H9 (cell line): ENCODE results near the gene TMEM208. TPM values are rescaled to one million over a fixed set of nuclear protein-coding genes. Genes with fewer than 3 reads are reported as not detected.

Experiments used
- DNase-seq: peaks from one replicate; pipeline ENCODE4 v3.0.0-alpha.2; 2017
- H2AFZ ChIP-seq: one replicate; pipeline ENCODE4 v1.6.1; 2013; ENCODE audit warnings: mild to moderate bottlenecking, low read length, control low read depth, moderate library complexity
- H2AK5ac ChIP-seq: 2 replicates; pipeline ENCODE4 v1.6.1; 2013; ENCODE audit warnings: low read length, control low read depth, mixed read lengths; ENCODE audit not compliant: insufficient read length
- H2BK120ac ChIP-seq: one replicate; pipeline ENCODE4 v1.6.1; 2013; ENCODE audit warnings: low read depth, mild to moderate bottlenecking, low read length, control low read depth, inconsistent platforms; ENCODE audit not compliant: poor library complexity, severe bottlenecking
- H2BK12ac ChIP-seq: 2 replicates; pipeline ENCODE4 v1.6.1; 2013; ENCODE audit warnings: low read length, control low read depth, mixed read lengths, low read depth; ENCODE audit not compliant: insufficient read length
- H2BK15ac ChIP-seq: 2 replicates; pipeline ENCODE4 v1.6.1; 2013; ENCODE audit warnings: low read depth, low read length, control low read depth
- H2BK20ac ChIP-seq: one replicate; pipeline ENCODE4 v1.6.1; 2013; ENCODE audit warnings: low read depth, mild to moderate bottlenecking, low read length, control low read depth, inconsistent platforms; ENCODE audit not compliant: poor library complexity, severe bottlenecking
- H2BK5ac ChIP-seq: 2 replicates; pipeline ENCODE4 v1.6.1; 2013; ENCODE audit warnings: low read length, control low read depth, mixed read lengths; ENCODE audit not compliant: insufficient read length
- H3K14ac ChIP-seq: 2 replicates; pipeline ENCODE4 v1.6.1; 2013; ENCODE audit warnings: low read length, control low read depth; ENCODE audit not compliant: insufficient read depth
- H3K18ac ChIP-seq: 2 replicates; pipeline ENCODE4 v1.6.1; 2013; ENCODE audit warnings: low read depth, mild to moderate bottlenecking, mixed read lengths, low read length, control low read depth; ENCODE audit not compliant: insufficient read length
- H3K23ac ChIP-seq: 2 replicates; pipeline ENCODE4 v1.6.1; 2013; ENCODE audit warnings: low read length, control low read depth, mixed read lengths, low read depth; ENCODE audit not compliant: insufficient read length
- H3K23me2 ChIP-seq: 2 replicates; pipeline ENCODE4 v1.6.1; 2013; ENCODE audit warnings: low read depth, mild to moderate bottlenecking, mixed read lengths, low read length, control low read depth; ENCODE audit not compliant: insufficient read length, poor library complexity, severe bottlenecking
- H3K27ac ChIP-seq: 2 replicates; pipeline ENCODE4 v1.5.1; 2013; ENCODE audit warnings: low read length, control low read depth, mixed read lengths, low read depth; ENCODE audit not compliant: insufficient read length
- H3K27me3 ChIP-seq: 2 replicates; pipeline ENCODE4 v1.6.1; 2013; ENCODE audit warnings: low read length, control low read depth, inconsistent platforms; ENCODE audit not compliant: insufficient read depth
- H3K4ac ChIP-seq: 2 replicates; pipeline ENCODE4 v1.6.1; 2013; ENCODE audit warnings: low read depth, mild to moderate bottlenecking, control low read depth, inconsistent platforms, low read length, moderate library complexity
- H3K4me1 ChIP-seq: 2 replicates; pipeline ENCODE4 v1.6.1; 2013; ENCODE audit warnings: low read length, control low read depth, inconsistent platforms; ENCODE audit not compliant: insufficient read depth
- H3K4me2 ChIP-seq: 2 replicates; pipeline ENCODE4 v1.6.1; 2013; ENCODE audit warnings: low read length, control low read depth, mixed read lengths; ENCODE audit not compliant: insufficient read length, insufficient read depth
- H3K56ac ChIP-seq: 2 replicates; pipeline ENCODE4 v1.6.1; 2013; ENCODE audit warnings: low read depth, mild to moderate bottlenecking, mixed read lengths, low read length, control low read depth; ENCODE audit not compliant: insufficient read length
- H3K79me1 ChIP-seq: 2 replicates; pipeline ENCODE4 v1.6.1; 2013; ENCODE audit warnings: low read depth, mild to moderate bottlenecking, moderate library complexity, low read length, control low read depth, inconsistent platforms; ENCODE audit not compliant: insufficient read depth, poor library complexity, severe bottlenecking
- H3K79me2 ChIP-seq: 2 replicates; pipeline ENCODE4 v1.6.1; 2013; ENCODE audit warnings: low read length, control low read depth, inconsistent platforms; ENCODE audit not compliant: insufficient read depth
- H3K9ac ChIP-seq: 2 replicates; pipeline ENCODE4 v1.6.1; 2013; ENCODE audit warnings: low read length, control low read depth, mixed read lengths; ENCODE audit not compliant: insufficient read length; ENCODE audit errors: extremely low read depth
- H3K9me3 ChIP-seq: one replicate; pipeline ENCODE4 v1.6.1; 2013; ENCODE audit warnings: low read depth, low read length, inconsistent platforms; ENCODE audit not compliant: control insufficient read depth
- H3T11ph ChIP-seq: one replicate; pipeline ENCODE4 v1.6.1; 2013; ENCODE audit warnings: mild to moderate bottlenecking, low read length, control low read depth, inconsistent platforms
- H4K20me1 ChIP-seq: one replicate; pipeline ENCODE4 v1.6.1; 2013; ENCODE audit not compliant: control insufficient read depth, insufficient read length, insufficient read depth
- H4K5ac ChIP-seq: 2 replicates; pipeline ENCODE4 v1.6.1; 2013; ENCODE audit warnings: low read depth, mild to moderate bottlenecking, mixed read lengths, low read length, control low read depth; ENCODE audit not compliant: insufficient read length
- H4K8ac ChIP-seq: replicated peaks from 2 replicates; pipeline ENCODE4 v1.6.1; 2013; ENCODE audit warnings: low read length, control low read depth, mixed read lengths, low read depth; ENCODE audit not compliant: insufficient read length
- H4K91ac ChIP-seq: 2 replicates; pipeline ENCODE4 v1.6.1; 2013; ENCODE audit warnings: low read depth, mild to moderate bottlenecking, moderate library complexity, mixed read lengths, low read length, control low read depth; ENCODE audit not compliant: insufficient read length
- H3K27ac Mint-ChIP-seq, 3 experiments: 2 replicates in 2 of 3; 3 replicates in 1 of 3; pipeline ENCODE4 v1.8.0; 2020 to 2021; ENCODE audit warnings: mixed read lengths in 3 of 3, mild to moderate bottlenecking in 1 of 3, moderate library complexity in 1 of 3
- H3K27me3 Mint-ChIP-seq: 2 replicates; pipeline ENCODE4 v1.8.0; 2021; ENCODE audit warnings: low read depth, mild to moderate bottlenecking, moderate library complexity, mixed read lengths
- H3K36me3 Mint-ChIP-seq, 3 experiments: 2 replicates in 2 of 3; 3 replicates in 1 of 3; pipeline ENCODE4 v1.8.0; 2020 to 2021; ENCODE audit warnings: low read depth in 3 of 3, mixed read lengths in 3 of 3; ENCODE audit not compliant: insufficient read depth in 1 of 3
- H3K4me1 Mint-ChIP-seq, 2 experiments: 2 replicates each; pipeline ENCODE4 v1.8.0; 2020; ENCODE audit warnings: mixed read lengths in 2 of 2
- H3K4me3 Mint-ChIP-seq, 2 experiments: 2 replicates in 1 of 2; 3 replicates in 1 of 2; pipeline ENCODE4 v1.8.0; 2020 to 2021; ENCODE audit warnings: mild to moderate bottlenecking in 2 of 2, mixed read lengths in 2 of 2, moderate library complexity in 1 of 2
- H3K9me3 Mint-ChIP-seq, 2 experiments: 2 replicates in 1 of 2; 3 replicates in 1 of 2; pipeline ENCODE4 v1.8.0; 2020; ENCODE audit warnings: mild to moderate bottlenecking in 2 of 2, mixed read lengths in 2 of 2, moderate library complexity in 1 of 2
- total RNA-seq: library from RNA; stranded (reverse); gene quantifications from 2 replicates; pipeline ENCODE4 v1.2.1, GENCODE V29; 2021
- TF ChIP-seq, protein P1 (sequence below): fragments of 200-600 bp; sonication (generic); conservative IDR thresholded peaks from 3 replicates; pipeline ENCODE4 v1.8.0; 2021; ENCODE audit warnings: antibody characterized with exemption, mild to moderate bottlenecking

The TMEM208 gene
- total RNA-seq, 1 experiment from 2014 or later, result 42.6 TPM

DNA sequence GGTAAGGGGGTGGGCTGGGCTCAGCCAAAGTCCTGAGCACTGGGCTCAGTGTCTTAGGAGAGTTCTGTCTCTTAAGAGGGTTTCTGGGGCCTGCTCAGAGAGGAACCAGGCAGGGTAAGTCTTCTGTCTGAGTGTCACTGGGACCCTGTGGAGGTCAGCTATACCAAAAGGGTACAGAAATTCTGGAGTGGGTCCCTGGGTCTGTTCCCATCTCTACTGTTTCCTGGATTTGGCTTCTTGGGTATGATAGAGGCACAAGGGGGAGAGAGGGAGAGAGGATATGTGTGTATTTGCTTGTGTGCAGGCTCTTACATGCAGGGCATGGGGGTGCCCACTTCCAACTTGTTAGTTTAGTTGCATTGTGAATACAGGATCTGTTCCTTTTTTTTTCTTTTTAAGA, 33.4 kb upstream of the TMEM208 start:
- 0 out of 2 replicates have a peak, but pooled peaks cover 2% of the 10 kb centered on the region for H3K27me3 Mint-ChIP-seq
- no peaks in the 10 kb centered on the region for H4K20me1 ChIP-seq
- H3K56ac ChIP-seq, result no peak overlapping the region

More for the DNA sequence above, 33.4 kb upstream of the TMEM208 start:
- H3K18ac ChIP-seq, result no peak overlapping the region
- Mint-ChIP-seq H3K9me3 (no peaks in the 10 kb centered on the region; a peak in 1 of 5 replicates), H3K27ac (no peak overlapping the region; a peak in 1 of 7 replicates), H3K4me1 (peaks cover 23 to 34% of the 10 kb centered on the region in 2 experiments), H3K36me3 (peaks cover 40 to 59% (median 54%) of the 10 kb centered on the region in 3 experiments), H3K4me3 (peak overlapping the region; percentile 86 to 93)
- no peaks in the 10 kb centered on the region; the same call in 1 of the 2 replicates for H3K27me3 ChIP-seq
- H3K9ac ChIP-seq, result no peak overlapping the region
- H3K23me2 ChIP-seq, result peaks cover 8% of the 10 kb centered on the region
- no peak overlapping the region for H3K14ac ChIP-seq
- no peak overlapping the region for H3K4ac ChIP-seq
- no peaks in the 10 kb centered on the region for H3K9me3 ChIP-seq
- no peak overlapping the region for H2BK20ac ChIP-seq
- H2BK15ac ChIP-seq, result no peak overlapping the region
- no peak overlapping the region for H2BK5ac ChIP-seq
- H4K8ac ChIP-seq, result no peak overlapping the region
- no peak overlapping the region for H3T11ph ChIP-seq
- H4K91ac ChIP-seq, result no peak overlapping the region
- H3K4me1 ChIP-seq, result no peaks in the 10 kb centered on the region
- no peak overlapping the region for H2BK12ac ChIP-seq
- no peak overlapping the region for H2AFZ ChIP-seq
- DNase-seq, result no peak
- peaks cover 13% of the 10 kb centered on the region for H3K79me1 ChIP-seq
- no peak overlapping the region for H3K23ac ChIP-seq
- H2BK120ac ChIP-seq, result no peak overlapping the region
- H4K5ac ChIP-seq, result no peak overlapping the region
- TF ChIP-seq, protein P1, sequence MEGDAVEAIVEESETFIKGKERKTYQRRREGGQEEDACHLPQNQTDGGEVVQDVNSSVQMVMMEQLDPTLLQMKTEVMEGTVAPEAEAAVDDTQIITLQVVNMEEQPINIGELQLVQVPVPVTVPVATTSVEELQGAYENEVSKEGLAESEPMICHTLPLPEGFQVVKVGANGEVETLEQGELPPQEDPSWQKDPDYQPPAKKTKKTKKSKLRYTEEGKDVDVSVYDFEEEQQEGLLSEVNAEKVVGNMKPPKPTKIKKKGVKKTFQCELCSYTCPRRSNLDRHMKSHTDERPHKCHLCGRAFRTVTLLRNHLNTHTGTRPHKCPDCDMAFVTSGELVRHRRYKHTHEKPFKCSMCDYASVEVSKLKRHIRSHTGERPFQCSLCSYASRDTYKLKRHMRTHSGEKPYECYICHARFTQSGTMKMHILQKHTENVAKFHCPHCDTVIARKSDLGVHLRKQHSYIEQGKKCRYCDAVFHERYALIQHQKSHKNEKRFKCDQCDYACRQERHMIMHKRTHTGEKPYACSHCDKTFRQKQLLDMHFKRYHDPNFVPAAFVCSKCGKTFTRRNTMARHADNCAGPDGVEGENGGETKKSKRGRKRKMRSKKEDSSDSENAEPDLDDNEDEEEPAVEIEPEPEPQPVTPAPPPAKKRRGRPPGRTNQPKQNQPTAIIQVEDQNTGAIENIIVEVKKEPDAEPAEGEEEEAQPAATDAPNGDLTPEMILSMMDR, result no peak
- H2AK5ac ChIP-seq, result no peak overlapping the region
- H3K79me2 ChIP-seq, result peaks cover 13% of the 10 kb centered on the region; the same call in 1 of the 2 replicates
- peak overlapping the region; percentile 89 for H3K4me2 ChIP-seq
- H3K27ac ChIP-seq, result no peak overlapping the region
